ENCODE data around the gene REEP1. TPM values are rescaled to one million over a fixed set of nuclear protein-coding genes. Genes with fewer than 3 reads are reported as not detected.

The REEP1 gene
- total RNA-seq, 2 experiments from 2014 or later = not detected

DNA sequence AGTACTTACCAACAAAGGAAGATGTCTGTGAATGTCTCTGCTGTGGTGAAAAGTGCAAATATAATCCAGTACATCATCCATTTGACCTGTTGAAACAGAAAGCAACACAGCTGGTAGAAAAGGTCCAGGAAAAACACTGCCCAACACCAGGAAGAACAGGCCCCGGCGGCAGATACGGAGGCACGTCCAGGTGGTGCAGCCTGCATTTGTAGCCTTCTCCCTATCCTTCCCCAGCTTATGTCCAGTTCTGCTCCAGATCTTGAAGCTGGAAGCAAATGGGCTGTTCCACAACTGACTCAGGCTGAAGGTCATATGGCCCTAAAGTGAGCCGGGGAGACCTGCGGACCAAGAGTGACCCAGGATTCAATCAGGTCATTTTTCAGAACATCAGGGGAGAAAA lies 73.5 kb downstream of the REEP1 start:
- H2AFZ ChIP-seq (ENCODE audit: low read length) = no peak overlapping the region
- H3K27ac ChIP-seq (ENCODE audit: low read depth, low read length, poor library complexity, severe bottlenecking) = no peak overlapping the region
- no peaks in the 10 kb centered on the region for H3K4me1 ChIP-seq (ENCODE audit: insufficient read depth, low read length, poor library complexity, severe bottlenecking)
- H4K20me1 ChIP-seq (ENCODE audit: insufficient read depth, low read length) = no peaks in the 10 kb centered on the region
- ChIA-PET POLR2A (no interaction called here), CTCF (ENCODE audit: unreplicated experiment) (no interaction called here)
- no peak overlapping the region for H3K4me2 ChIP-seq (ENCODE audit: low read length)
- no peak overlapping the region for H3K4me3 ChIP-seq (ENCODE audit: low read depth, low read length, poor library complexity, severe bottlenecking)
- DNase-seq (ENCODE audit: low spot score) = no peak
- intact Hi-C loops (cut with micrococcal nuclease; ENCODE audit: unreplicated experiment) = no loop called here
- TF ChIP-seq EZH2phosphoT487 (IDR thresholded peaks at IDR 0.05; ENCODE audit: borderline replicate concordance, low read depth, low read length) = no peak
- TF ChIP-seq, protein P1, sequence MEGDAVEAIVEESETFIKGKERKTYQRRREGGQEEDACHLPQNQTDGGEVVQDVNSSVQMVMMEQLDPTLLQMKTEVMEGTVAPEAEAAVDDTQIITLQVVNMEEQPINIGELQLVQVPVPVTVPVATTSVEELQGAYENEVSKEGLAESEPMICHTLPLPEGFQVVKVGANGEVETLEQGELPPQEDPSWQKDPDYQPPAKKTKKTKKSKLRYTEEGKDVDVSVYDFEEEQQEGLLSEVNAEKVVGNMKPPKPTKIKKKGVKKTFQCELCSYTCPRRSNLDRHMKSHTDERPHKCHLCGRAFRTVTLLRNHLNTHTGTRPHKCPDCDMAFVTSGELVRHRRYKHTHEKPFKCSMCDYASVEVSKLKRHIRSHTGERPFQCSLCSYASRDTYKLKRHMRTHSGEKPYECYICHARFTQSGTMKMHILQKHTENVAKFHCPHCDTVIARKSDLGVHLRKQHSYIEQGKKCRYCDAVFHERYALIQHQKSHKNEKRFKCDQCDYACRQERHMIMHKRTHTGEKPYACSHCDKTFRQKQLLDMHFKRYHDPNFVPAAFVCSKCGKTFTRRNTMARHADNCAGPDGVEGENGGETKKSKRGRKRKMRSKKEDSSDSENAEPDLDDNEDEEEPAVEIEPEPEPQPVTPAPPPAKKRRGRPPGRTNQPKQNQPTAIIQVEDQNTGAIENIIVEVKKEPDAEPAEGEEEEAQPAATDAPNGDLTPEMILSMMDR (conservative IDR thresholded peaks at IDR 0.05; ENCODE audit: low read length) = no peak
- H3K79me2 ChIP-seq (ENCODE audit: insufficient read depth, low read depth, low read length) = no peaks in the 10 kb centered on the region
- no TSS peak for BruUV-seq (replicated peaks)
- no peaks in the 10 kb centered on the region for H3K9me2 ChIP-seq (ENCODE audit: insufficient read depth, low read length)
- no peaks in the 10 kb centered on the region for H3K36me3 ChIP-seq (ENCODE audit: insufficient read depth, low read length)
- H3K9me3 ChIP-seq (ENCODE audit: low read length) = no peaks in the 10 kb centered on the region

- no peaks in the 10 kb centered on the region for H3K9me2 ChIP-seq (ENCODE audit: insufficient read depth, low read length)
- H3K4me2 ChIP-seq (ENCODE audit: low read length) = no peak overlapping the region
- H4K20me1 ChIP-seq (ENCODE audit: insufficient read depth, low read length) = no peaks in the 10 kb centered on the region
- H3K4me3 ChIP-seq (ENCODE audit: low read depth, low read length, poor library complexity, severe bottlenecking) = no peak overlapping the region
- no peaks in the 10 kb centered on the region for H3K36me3 ChIP-seq (ENCODE audit: insufficient read depth, low read length)
- POLR2A ChIA-PET = no interaction called here
- CTCF ChIA-PET (ENCODE audit: unreplicated experiment) = no interaction called here
- no peak overlapping the region for H2AFZ ChIP-seq (ENCODE audit: low read length)
- BruUV-seq (replicated peaks) = no TSS peak
- intact Hi-C loops (cut with micrococcal nuclease; ENCODE audit: unreplicated experiment) = no loop called here
- no peak for DNase-seq (ENCODE audit: low spot score)
- no peak overlapping the region for H3K27ac ChIP-seq (ENCODE audit: low read depth, low read length, poor library complexity, severe bottlenecking)
- H3K9me3 ChIP-seq (ENCODE audit: low read length) = no peaks in the 10 kb centered on the region
- H3K4me1 ChIP-seq (ENCODE audit: insufficient read depth, low read length, poor library complexity, severe bottlenecking) = no peaks in the 10 kb centered on the region
- TF ChIP-seq EZH2phosphoT487 (IDR thresholded peaks at IDR 0.05; ENCODE audit: borderline replicate concordance, low read depth, low read length) = no peak
- TF ChIP-seq, protein P1 (conservative IDR thresholded peaks at IDR 0.05; ENCODE audit: low read length) = no peak
- no peaks in the 10 kb centered on the region for H3K79me2 ChIP-seq (ENCODE audit: insufficient read depth, low read depth, low read length)
Observed at GRCh38 chr2:86260978-86261377, 76.4 kb downstream of the REEP1 start.

- Histone ChIP-seq H3K4me1 (ENCODE audit: insufficient read depth, low read length, poor library complexity, severe bottlenecking) (no peaks in the 10 kb centered on the region), H3K27ac (ENCODE audit: low read depth, low read length, poor library complexity, severe bottlenecking) (no peak overlapping the region), H3K9me2 (ENCODE audit: insufficient read depth, low read length) (no peaks in the 10 kb centered on the region), H3K9me3 (ENCODE audit: low read length) (no peaks in the 10 kb centered on the region), H3K4me3 (ENCODE audit: low read depth, low read length, poor library complexity, severe bottlenecking) (no peak overlapping the region), H2AFZ (ENCODE audit: low read length) (no peak overlapping the region), H3K4me2 (ENCODE audit: low read length) (no peak overlapping the region), H3K36me3 (ENCODE audit: insufficient read depth, low read length) (no peaks in the 10 kb centered on the region), H3K79me2 (ENCODE audit: insufficient read depth, low read depth, low read length) (no peaks in the 10 kb centered on the region), H4K20me1 (ENCODE audit: insufficient read depth, low read length) (no peaks in the 10 kb centered on the region)
- no peak for DNase-seq (ENCODE audit: low spot score)
- POLR2A ChIA-PET = interaction anchor here (0.6 kb wide), 1 partner anchor 116 kb away, joined by 4 read pairs; no protein-coding TSS in a partner anchor
- CTCF ChIA-PET (ENCODE audit: unreplicated experiment) = no interaction called here
- intact Hi-C loops (cut with micrococcal nuclease; ENCODE audit: unreplicated experiment) = no loop called here
- no TSS peak for BruUV-seq (replicated peaks)
- TF ChIP-seq, protein P1 (conservative IDR thresholded peaks at IDR 0.05; ENCODE audit: low read length) = no peak
- TF ChIP-seq EZH2phosphoT487 (IDR thresholded peaks at IDR 0.05; ENCODE audit: borderline replicate concordance, low read depth, low read length) = no peak
Observed at GRCh38 chr2:86258106-86258505, 79.3 kb downstream of the REEP1 start.
